ENCODE results near the gene GRPR. TPM values are rescaled to one million over a fixed set of nuclear protein-coding genes. Genes with fewer than 3 reads are reported as not detected.

The GRPR gene
- total and polyA plus RNA-seq, 10 of the 15 experiments (the other 5 are each of a cell fraction or from before 2014, with no cell fraction given), result 0.10 to 3.7 (median 0.21) TPM; not detected in 1

- no peak for TF ChIP-seq CUX1 (IDR thresholded peaks at IDR 0.05; ENCODE audit: insufficient replicate concordance, low read depth, low read length)
These were observed 73.5 kb downstream of the GRPR start (continued) for GRCh38 chrX:16196829-16197228.

- no peak overlapping the region for H3K4me2 ChIP-seq (ENCODE audit: control insufficient read depth, insufficient read depth)
- in situ Hi-C loops (cut with MboI) (no loop called here), intact Hi-C loops (cut with micrococcal nuclease; ENCODE audit: unreplicated experiment) (no loop called here)
- RAD21 ChIA-PET (ENCODE audit: unreplicated experiment), result no interaction called here
- H3K79me2 ChIP-seq (ENCODE audit: control insufficient read depth, insufficient read depth, low read length), result no peaks in the 10 kb centered on the region
- no peaks in the 10 kb centered on the region; a peak in 1 of 4 replicates for H3K27me3 ChIP-seq (replicated peaks in 1 of 2; ENCODE audit: control insufficient read depth in 2 of 2, insufficient read depth in 2 of 2, low read length in 1 of 2)
- WGBS (ENCODE audit: insufficient coverage, insufficient replicate concordance, low lambda C conversion rate, missing lambda C conversion rate), result 0% methylated on average over 1 of the region's 1 CpG
- H3K36me3 ChIP-seq (ENCODE audit: control insufficient read depth in 2 of 2, insufficient read depth in 2 of 2, low read length in 1 of 2), result no peaks in the 10 kb centered on the region
- ATAC-seq, result no peak
- no peaks in the 10 kb centered on the region for H3K4me1 ChIP-seq (ENCODE audit: control insufficient read depth, insufficient read depth, low read length)
- CTCF ChIA-PET, result interaction anchor here (2.0 kb wide), 1 partner anchor 15 kb away, joined by 6 read pairs; no protein-coding TSS in a partner anchor
- H3K9me3 ChIP-seq (replicated peaks; ENCODE audit: control insufficient read depth, insufficient read depth, low read length), result no peaks in the 10 kb centered on the region
- POLR2A ChIA-PET, result no interaction called here
- SMC1A ChIA-PET (ENCODE audit: uncharacterized antibody, unreplicated experiment), result interaction anchor here (1.0 kb wide), 1 partner anchor 15 kb away, joined by 3 read pairs; no protein-coding TSS in a partner anchor
- BruUV-seq (replicated peaks), result no TSS peak
- no peak overlapping the region for H2AFZ ChIP-seq (ENCODE audit: control insufficient read depth, low read depth, low read length)
- H3K4me3 ChIP-seq, result no peak overlapping the region
- H3K27ac ChIP-seq (ENCODE audit: control insufficient read depth, insufficient read depth), result no peak overlapping the region
- no peak for DNase-seq (ENCODE audit: low read depth, low spot score)
- H4K20me1 ChIP-seq (ENCODE audit: control insufficient read depth, insufficient read depth), result no peaks in the 10 kb centered on the region
- no peak for FAIRE-seq
- no peak overlapping the region for H3K9ac ChIP-seq (ENCODE audit: control insufficient read depth, insufficient read depth, low read length)
- no peak for TF ChIP-seq USF2 (IDR thresholded peaks at IDR 0.05; ENCODE audit: borderline replicate concordance, low read depth, low read length)
- TF ChIP-seq GABPA (IDR thresholded peaks at IDR 0.05; ENCODE audit: low read depth), result no peak
- no peak for TF ChIP-seq CEBPZ (IDR thresholded peaks at IDR 0.05; ENCODE audit: low read depth, low read length)
- no peak for TF ChIP-seq TAF1 (IDR thresholded peaks at IDR 0.05; ENCODE audit: borderline replicate concordance, low read depth, low read length)
- no peak for TF ChIP-seq LARP7 (IDR thresholded peaks at IDR 0.05)
- TF ChIP-seq RUNX3 (IDR thresholded peaks at IDR 0.05; ENCODE audit: low read length), result no peak
- no peak for TF ChIP-seq RFX5 (IDR thresholded peaks at IDR 0.05; ENCODE audit: low read depth, low read length)
- TF ChIP-seq ZBTB4 (CRISPR knock-in tag; IDR thresholded peaks at IDR 0.05), result no peak
- TF ChIP-seq STAT3 (IDR thresholded peaks at IDR 0.05; ENCODE audit: low read depth, low read length), result no peak
These were observed 76.0 kb downstream of the GRPR start for GRCh38 chrX:16199343-16199742.
